ENCODE results near the gene MSS51.
A peak's percentile ranks its signal among the peaks of the same experiment; 100 is the strongest.
"Not testable (repeated sequence)": the region's sequence is repeated elsewhere in the genome, so short reads cannot be mapped to it uniquely, and the experiment has no call there.

Gene MSS51

GRCh38 chr10:73413528-73414229 is 19.7 kb downstream of the MSS51 start, which contains the start of gene ANXA7:
Gene ANXA7, minus strand, starts transcription at chr10:73414058. Its CDS starts 13,202 bp downstream, at chr10:73400856.
- peak; percentile 7 for DNase-seq

GRCh38 chr10:73413108-73413527 is 20.2 kb downstream of the MSS51 start:
- DNase-seq = no peak

GRCh38 chr10:73410897-73411296 is 22.5 kb downstream of the MSS51 start:
- no peak for DNase-seq

- DNase-seq = no peak
Measured at GRCh38 chr10:73408978-73409521, 24.3 kb downstream of the MSS51 start.

GRCh38 chr10:73408061-73408460 is 25.3 kb downstream of the MSS51 start:
- DNase-seq = no peak

- no peak for DNase-seq
Measured at GRCh38 chr10:73407495-73407894, 25.9 kb downstream of the MSS51 start.

- DNase-seq = no peak
Measured at GRCh38 chr10:73406846-73407245, 26.5 kb downstream of the MSS51 start.

- DNase-seq = no peak
Measured at GRCh38 chr10:73405556-73405955, 27.8 kb downstream of the MSS51 start.

- DNase-seq = no peak
Measured at GRCh38 chr10:73404690-73405089, 28.7 kb downstream of the MSS51 start.

GRCh38 chr10:73401636-73402035 is 31.7 kb downstream of the MSS51 start:
- no peak for DNase-seq

GRCh38 chr10:73399063-73399462 is 34.3 kb downstream of the MSS51 start:
- DNase-seq = no peak

GRCh38 chr10:73398024-73398423 is 35.3 kb downstream of the MSS51 start:
- DNase-seq = no peak

- DNase-seq = not testable (repeated sequence)
Measured at GRCh38 chr10:73394325-73394724, 39.0 kb downstream of the MSS51 start.

- no peak for DNase-seq
Measured at GRCh38 chr10:73388228-73388627, 45.1 kb downstream of the MSS51 start.

- no peak for DNase-seq
Measured at GRCh38 chr10:73386583-73386982, 46.8 kb downstream of the MSS51 start.

GRCh38 chr10:73379064-73379748 is 54.2 kb downstream of the MSS51 start:
- DNase-seq = no peak

GRCh38 chr10:73376679-73377078 is 56.7 kb downstream of the MSS51 start:
- DNase-seq = no peak

All from NCI-H524 treated with DMSO at 0.1 percent for 48 hours (cell line).